BE2C (cell line): ENCODE measurements around the gene P2RX1.
A peak's percentile ranks its signal among the peaks of the same experiment; 100 is the strongest.

Source experiments
- DNase-seq: peaks from one replicate; pipeline ENCODE4 v3.0.0-alpha.2; 2020
- H3K27me3 ChIP-seq: fragments of 250-450 bp; sonication (Bioruptor Pico); 2 replicates; pipeline ENCODE4 v1.5.1; 2020; ENCODE audit warnings: mild to moderate bottlenecking
- H3K36me3 ChIP-seq: fragments of 250-450 bp; sonication (Bioruptor Pico); 2 replicates; pipeline ENCODE4 v1.5.1; 2020; ENCODE audit warnings: mild to moderate bottlenecking
- H3K4me1 ChIP-seq: fragments of 250-450 bp; sonication (Bioruptor Pico); 2 replicates; pipeline ENCODE4 v1.5.1; 2020
- H3K4me3 ChIP-seq: 2 replicates; pipeline ENCODE4 v1.5.1; 2011; ENCODE audit warnings: low read depth, low read length
- H3K9me3 ChIP-seq: fragments of 250-450 bp; sonication (Bioruptor Pico); 2 replicates; pipeline ENCODE4 v1.5.1; 2020
- TF ChIP-seq, protein P1 (sequence below): IDR thresholded peaks from 2 replicates; pipeline ENCODE4 v1.5.1; 2012; ENCODE audit warnings: mild to moderate bottlenecking, low read depth, low read length

The P2RX1 gene

DNA sequence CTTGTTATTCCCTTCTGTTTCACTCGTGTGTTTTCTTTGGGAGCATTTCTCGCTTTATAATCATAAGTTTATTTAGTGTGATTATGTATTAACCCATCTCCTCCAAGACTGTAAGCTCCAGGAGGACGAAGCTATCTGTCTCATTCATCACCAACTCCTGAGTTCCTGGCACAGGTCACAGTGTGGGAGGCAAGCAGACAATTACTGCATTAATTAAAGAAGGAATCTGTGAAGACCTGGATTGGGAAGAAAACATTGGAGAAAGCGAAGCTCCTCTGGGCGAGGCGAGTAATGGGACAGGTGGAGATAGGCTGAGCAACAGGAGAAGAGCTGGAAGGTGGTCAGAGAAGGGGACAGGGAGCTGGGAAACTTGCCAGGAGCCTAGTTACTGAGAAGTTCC lies 15.6 kb downstream of the P2RX1 start:
- TF ChIP-seq, protein P1, sequence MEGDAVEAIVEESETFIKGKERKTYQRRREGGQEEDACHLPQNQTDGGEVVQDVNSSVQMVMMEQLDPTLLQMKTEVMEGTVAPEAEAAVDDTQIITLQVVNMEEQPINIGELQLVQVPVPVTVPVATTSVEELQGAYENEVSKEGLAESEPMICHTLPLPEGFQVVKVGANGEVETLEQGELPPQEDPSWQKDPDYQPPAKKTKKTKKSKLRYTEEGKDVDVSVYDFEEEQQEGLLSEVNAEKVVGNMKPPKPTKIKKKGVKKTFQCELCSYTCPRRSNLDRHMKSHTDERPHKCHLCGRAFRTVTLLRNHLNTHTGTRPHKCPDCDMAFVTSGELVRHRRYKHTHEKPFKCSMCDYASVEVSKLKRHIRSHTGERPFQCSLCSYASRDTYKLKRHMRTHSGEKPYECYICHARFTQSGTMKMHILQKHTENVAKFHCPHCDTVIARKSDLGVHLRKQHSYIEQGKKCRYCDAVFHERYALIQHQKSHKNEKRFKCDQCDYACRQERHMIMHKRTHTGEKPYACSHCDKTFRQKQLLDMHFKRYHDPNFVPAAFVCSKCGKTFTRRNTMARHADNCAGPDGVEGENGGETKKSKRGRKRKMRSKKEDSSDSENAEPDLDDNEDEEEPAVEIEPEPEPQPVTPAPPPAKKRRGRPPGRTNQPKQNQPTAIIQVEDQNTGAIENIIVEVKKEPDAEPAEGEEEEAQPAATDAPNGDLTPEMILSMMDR: no peak
- H3K9me3 ChIP-seq: no peaks in the 10 kb centered on the region
- no peak overlapping the region for H3K4me3 ChIP-seq
- DNase-seq: no peak
- H3K27me3 ChIP-seq: no peaks in the 10 kb centered on the region
- no peaks in the 10 kb centered on the region for H3K36me3 ChIP-seq
- no peaks in the 10 kb centered on the region for H3K4me1 ChIP-seq

DNA sequence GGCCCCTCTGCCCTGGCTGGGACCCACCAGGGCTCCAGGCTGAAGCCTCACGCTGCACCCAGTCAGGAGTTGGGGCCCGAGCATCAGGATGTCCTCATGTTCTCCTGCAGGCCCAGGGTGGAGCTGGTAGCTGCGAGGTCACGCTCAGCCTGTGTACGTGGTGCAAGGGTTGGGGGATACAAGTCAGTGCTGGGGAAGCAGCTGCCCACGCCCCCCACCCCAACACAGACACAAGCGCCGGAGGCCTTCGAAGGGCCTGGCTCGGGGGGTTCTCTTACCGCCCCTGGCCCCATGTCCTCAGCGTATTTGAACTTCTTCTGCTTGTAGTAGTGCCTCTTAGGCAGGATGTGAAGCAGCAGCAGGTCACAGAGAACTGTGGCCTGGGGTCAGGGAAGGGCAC lies 18.5 kb downstream of the P2RX1 start:
- H3K4me3 ChIP-seq: no peak overlapping the region
- TF ChIP-seq, protein P1: no peak
- H3K9me3 ChIP-seq: no peaks in the 10 kb centered on the region
- no peaks in the 10 kb centered on the region for H3K4me1 ChIP-seq
- H3K27me3 ChIP-seq: no peaks in the 10 kb centered on the region
- H3K36me3 ChIP-seq: no peaks in the 10 kb centered on the region
- DNase-seq: no peak

- no peaks in the 10 kb centered on the region for H3K4me1 ChIP-seq
- no peak overlapping the region for H3K4me3 ChIP-seq
- TF ChIP-seq, protein P1: no peak
- H3K9me3 ChIP-seq: no peaks in the 10 kb centered on the region
- H3K27me3 ChIP-seq: no peaks in the 10 kb centered on the region
- no peaks in the 10 kb centered on the region for H3K36me3 ChIP-seq
- no peak for DNase-seq
Observed at GRCh38 chr17:3896968-3897235, 19.4 kb downstream of the P2RX1 start.

GRCh38 chr17:3896108-3896967 lies 19.9 kb downstream of the P2RX1 start:
- TF ChIP-seq, protein P1: no peak
- Histone ChIP-seq H3K4me1 (no peaks in the 10 kb centered on the region), H3K27me3 (no peaks in the 10 kb centered on the region), H3K4me3 (no peak overlapping the region), H3K36me3 (no peaks in the 10 kb centered on the region), H3K9me3 (no peaks in the 10 kb centered on the region)
- peak; percentile 1 for DNase-seq

- no peaks in the 10 kb centered on the region for H3K9me3 ChIP-seq
- H3K4me1 ChIP-seq: no peaks in the 10 kb centered on the region
- no peak for DNase-seq
- no peaks in the 10 kb centered on the region for H3K27me3 ChIP-seq
- H3K4me3 ChIP-seq: no peak overlapping the region
- no peaks in the 10 kb centered on the region for H3K36me3 ChIP-seq
- TF ChIP-seq, protein P1: no peak
Observed at GRCh38 chr17:3895354-3895753, 20.9 kb downstream of the P2RX1 start.

DNA sequence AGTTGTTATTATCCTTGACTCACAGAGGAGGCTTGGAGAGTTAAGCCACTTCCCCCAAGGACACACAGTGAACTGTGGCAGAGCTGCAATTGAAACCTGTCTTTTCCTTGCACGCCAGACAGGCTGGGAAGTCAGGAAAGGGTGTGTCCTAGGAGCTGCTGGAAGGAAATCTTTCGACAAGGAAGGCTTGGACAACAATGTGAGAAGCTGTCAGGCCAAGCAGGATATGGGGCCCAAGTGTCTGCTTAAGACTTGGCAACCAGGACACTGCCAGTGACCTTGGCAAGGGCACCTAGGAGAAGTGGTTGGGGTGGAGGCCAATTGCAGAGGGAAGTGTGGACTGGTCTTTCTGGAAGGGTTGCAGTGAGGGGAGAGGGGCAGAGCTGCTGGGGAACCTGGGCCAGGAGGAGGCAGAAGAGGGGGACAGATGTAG lies 21.3 kb downstream of the P2RX1 start:
- Histone ChIP-seq H3K4me1 (no peaks in the 10 kb centered on the region), H3K36me3 (no peaks in the 10 kb centered on the region), H3K4me3 (no peak overlapping the region), H3K9me3 (no peaks in the 10 kb centered on the region), H3K27me3 (no peaks in the 10 kb centered on the region)
- no peak for DNase-seq
- TF ChIP-seq, protein P1: no peak
